ENCODE data around the gene FSCB. TPM values are rescaled to one million over a fixed set of nuclear protein-coding genes. Genes with fewer than 3 reads are reported as not detected.

The FSCB gene
- total RNA-seq, 1 experiment from 2014 or later: not detected

DNA sequence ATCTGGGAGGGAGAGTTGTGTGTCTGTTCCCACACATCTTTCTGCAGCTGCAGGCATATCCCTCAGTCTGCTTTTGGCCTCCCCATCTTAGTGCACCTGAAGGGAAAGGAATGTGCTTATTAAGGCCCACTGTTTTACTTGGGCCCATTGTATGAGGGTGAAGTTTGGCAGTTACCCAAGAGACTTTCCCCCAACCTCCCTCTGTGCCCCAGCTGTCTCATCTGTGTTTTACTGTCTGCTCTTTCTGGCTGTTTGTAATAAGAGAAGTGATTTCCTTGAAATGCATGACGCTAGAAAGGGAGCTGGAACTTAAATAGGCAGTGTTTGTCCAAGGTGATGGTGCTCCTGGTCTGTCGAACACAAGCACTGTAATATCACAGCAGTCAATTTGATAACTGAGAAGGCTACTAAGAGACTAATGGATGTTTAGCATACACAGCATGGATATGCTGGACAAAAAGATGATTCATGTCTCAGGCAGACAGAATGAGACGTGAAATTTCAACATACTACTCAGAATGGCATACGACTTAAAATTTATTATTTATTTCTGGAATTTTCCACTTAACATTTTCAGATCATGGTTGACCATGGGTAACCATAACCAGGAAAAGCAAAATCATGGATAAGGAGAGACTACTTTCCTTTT lies 43.6 kb downstream of the FSCB start:
- POLR2A ChIA-PET: no interaction called here
- Histone ChIP-seq H3K9ac (ENCODE audit: low read length) (no peak overlapping the region), H3K27me3 (ENCODE audit: insufficient read depth, low read length) (no peaks in the 10 kb centered on the region), H2AFZ (ENCODE audit: low read depth, low read length, poor library complexity, severe bottlenecking) (no peak overlapping the region), H3K4me1 (ENCODE audit: control insufficient read depth in 1 of 2, insufficient read depth in 2 of 2, low read length in 2 of 2) (no peaks in the 10 kb centered on the region), H3K4me3 (replicated peaks in 1 of 2; ENCODE audit: low read depth in 1 of 2, low read length in 2 of 2) (no peak overlapping the region), H4K20me1 (ENCODE audit: insufficient read depth) (no peaks in the 10 kb centered on the region), H3K36me3 (ENCODE audit: control insufficient read depth in 1 of 2, insufficient read depth in 2 of 2, low read length in 2 of 2) (no peaks in the 10 kb centered on the region; a peak in 1 of 4 replicates), H3K9me2 (ENCODE audit: insufficient read depth) (no peaks in the 10 kb centered on the region), H3K4me2 (ENCODE audit: low read length) (no peak overlapping the region), H3K79me2 (ENCODE audit: insufficient read depth, low read length) (no peaks in the 10 kb centered on the region), H3K27ac (ENCODE audit: low read depth, low read length) (no peak overlapping the region), H3K9me3 (ENCODE audit: control insufficient read depth in 1 of 2, insufficient read depth in 1 of 2, low read depth in 1 of 2, low read length in 2 of 2) (no peaks in the 10 kb centered on the region)
- no peak for ATAC-seq
- intact Hi-C loops (cut with micrococcal nuclease): no loop called here
- RAD21 ChIA-PET (ENCODE audit: low non-redundant PET in 1 of 2, low total read pairs in 2 of 2, uncharacterized antibody in 2 of 2, unreplicated experiment in 2 of 2): no interaction called here
- BruUV-seq (replicated peaks): no TSS peak
- CTCF ChIA-PET: no interaction called here
- no peak for DNase-seq (ENCODE audit: low read depth, low spot score)
- TF ChIP-seq ZFX (IDR thresholded peaks at IDR 0.05) (no peak), TCF7L2 (IDR thresholded peaks at IDR 0.05; ENCODE audit: borderline replicate concordance, extremely low read depth, insufficient read depth, insufficient read length) (no peak), POLR2A (IDR thresholded peaks at IDR 0.05; ENCODE audit: borderline replicate concordance, extremely low read depth, insufficient read depth, insufficient read length) (no peak)

GRCh38 chr14:44462381-44462780 lies 44.7 kb downstream of the FSCB start:
- BruUV-seq (replicated peaks): no TSS peak
- TF ChIP-seq FOSL1 (IDR thresholded peaks at IDR 0.05; ENCODE audit: low read depth): no peak
- TF ChIP-seq, protein P1, sequence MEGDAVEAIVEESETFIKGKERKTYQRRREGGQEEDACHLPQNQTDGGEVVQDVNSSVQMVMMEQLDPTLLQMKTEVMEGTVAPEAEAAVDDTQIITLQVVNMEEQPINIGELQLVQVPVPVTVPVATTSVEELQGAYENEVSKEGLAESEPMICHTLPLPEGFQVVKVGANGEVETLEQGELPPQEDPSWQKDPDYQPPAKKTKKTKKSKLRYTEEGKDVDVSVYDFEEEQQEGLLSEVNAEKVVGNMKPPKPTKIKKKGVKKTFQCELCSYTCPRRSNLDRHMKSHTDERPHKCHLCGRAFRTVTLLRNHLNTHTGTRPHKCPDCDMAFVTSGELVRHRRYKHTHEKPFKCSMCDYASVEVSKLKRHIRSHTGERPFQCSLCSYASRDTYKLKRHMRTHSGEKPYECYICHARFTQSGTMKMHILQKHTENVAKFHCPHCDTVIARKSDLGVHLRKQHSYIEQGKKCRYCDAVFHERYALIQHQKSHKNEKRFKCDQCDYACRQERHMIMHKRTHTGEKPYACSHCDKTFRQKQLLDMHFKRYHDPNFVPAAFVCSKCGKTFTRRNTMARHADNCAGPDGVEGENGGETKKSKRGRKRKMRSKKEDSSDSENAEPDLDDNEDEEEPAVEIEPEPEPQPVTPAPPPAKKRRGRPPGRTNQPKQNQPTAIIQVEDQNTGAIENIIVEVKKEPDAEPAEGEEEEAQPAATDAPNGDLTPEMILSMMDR (IDR thresholded peaks at IDR 0.05 in 2 of 3, conservative IDR thresholded peaks at IDR 0.05 in 1 of 3; ENCODE audit: borderline replicate concordance in 1 of 3, insufficient read depth in 1 of 3, low read depth in 2 of 3, low read length in 2 of 3): no peak
- TF ChIP-seq POLR2A (IDR thresholded peaks at IDR 0.05; ENCODE audit: borderline replicate concordance, extremely low read depth, insufficient read depth, insufficient read length): no peak
- TF ChIP-seq, protein P2, sequence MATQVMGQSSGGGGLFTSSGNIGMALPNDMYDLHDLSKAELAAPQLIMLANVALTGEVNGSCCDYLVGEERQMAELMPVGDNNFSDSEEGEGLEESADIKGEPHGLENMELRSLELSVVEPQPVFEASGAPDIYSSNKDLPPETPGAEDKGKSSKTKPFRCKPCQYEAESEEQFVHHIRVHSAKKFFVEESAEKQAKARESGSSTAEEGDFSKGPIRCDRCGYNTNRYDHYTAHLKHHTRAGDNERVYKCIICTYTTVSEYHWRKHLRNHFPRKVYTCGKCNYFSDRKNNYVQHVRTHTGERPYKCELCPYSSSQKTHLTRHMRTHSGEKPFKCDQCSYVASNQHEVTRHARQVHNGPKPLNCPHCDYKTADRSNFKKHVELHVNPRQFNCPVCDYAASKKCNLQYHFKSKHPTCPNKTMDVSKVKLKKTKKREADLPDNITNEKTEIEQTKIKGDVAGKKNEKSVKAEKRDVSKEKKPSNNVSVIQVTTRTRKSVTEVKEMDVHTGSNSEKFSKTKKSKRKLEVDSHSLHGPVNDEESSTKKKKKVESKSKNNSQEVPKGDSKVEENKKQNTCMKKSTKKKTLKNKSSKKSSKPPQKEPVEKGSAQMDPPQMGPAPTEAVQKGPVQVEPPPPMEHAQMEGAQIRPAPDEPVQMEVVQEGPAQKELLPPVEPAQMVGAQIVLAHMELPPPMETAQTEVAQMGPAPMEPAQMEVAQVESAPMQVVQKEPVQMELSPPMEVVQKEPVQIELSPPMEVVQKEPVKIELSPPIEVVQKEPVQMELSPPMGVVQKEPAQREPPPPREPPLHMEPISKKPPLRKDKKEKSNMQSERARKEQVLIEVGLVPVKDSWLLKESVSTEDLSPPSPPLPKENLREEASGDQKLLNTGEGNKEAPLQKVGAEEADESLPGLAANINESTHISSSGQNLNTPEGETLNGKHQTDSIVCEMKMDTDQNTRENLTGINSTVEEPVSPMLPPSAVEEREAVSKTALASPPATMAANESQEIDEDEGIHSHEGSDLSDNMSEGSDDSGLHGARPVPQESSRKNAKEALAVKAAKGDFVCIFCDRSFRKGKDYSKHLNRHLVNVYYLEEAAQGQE (IDR thresholded peaks at IDR 0.05; ENCODE audit: low read depth): no peak
- TF ChIP-seq, protein P3, sequence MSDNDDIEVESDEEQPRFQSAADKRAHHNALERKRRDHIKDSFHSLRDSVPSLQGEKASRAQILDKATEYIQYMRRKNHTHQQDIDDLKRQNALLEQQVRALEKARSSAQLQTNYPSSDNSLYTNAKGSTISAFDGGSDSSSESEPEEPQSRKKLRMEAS (IDR thresholded peaks at IDR 0.05): no peak
- TF ChIP-seq SP1 (IDR thresholded peaks at IDR 0.05; ENCODE audit: low read depth): no peak
- no peak for TF ChIP-seq SRF (IDR thresholded peaks at IDR 0.05; ENCODE audit: low read depth)
- no peak for TF ChIP-seq EGR1 (IDR thresholded peaks at IDR 0.05; ENCODE audit: low read depth)
- TF ChIP-seq POLR2AphosphoS5 (IDR thresholded peaks at IDR 0.05; ENCODE audit: low read depth, low read length): no peak
- no peak for TF ChIP-seq JUND (IDR thresholded peaks at IDR 0.05)
- no peak for TF ChIP-seq EZH2phosphoT487 (IDR thresholded peaks at IDR 0.05; ENCODE audit: borderline replicate concordance)
- no peak for TF ChIP-seq CBX3 (IDR thresholded peaks at IDR 0.05; ENCODE audit: low read depth)
- no peak for TF ChIP-seq TCF7L2 (IDR thresholded peaks at IDR 0.05; ENCODE audit: borderline replicate concordance, extremely low read depth, insufficient read depth, insufficient read length)

More at GRCh38 chr14:44462381-44462780, 44.7 kb downstream of the FSCB start:
- ATAC-seq (no peak), DNase-seq (ENCODE audit: low read depth, low spot score) (no peak)
- Histone ChIP-seq H3K9ac (ENCODE audit: low read length) (no peak overlapping the region), H3K36me3 (ENCODE audit: control insufficient read depth in 1 of 2, insufficient read depth in 2 of 2, low read length in 2 of 2) (no peaks in the 10 kb centered on the region; a peak in 1 of 4 replicates), H3K9me2 (ENCODE audit: insufficient read depth) (no peaks in the 10 kb centered on the region), H3K4me1 (ENCODE audit: control insufficient read depth in 1 of 2, insufficient read depth in 2 of 2, low read length in 2 of 2) (no peaks in the 10 kb centered on the region), H4K20me1 (ENCODE audit: insufficient read depth) (no peaks in the 10 kb centered on the region), H3K27me3 (ENCODE audit: insufficient read depth, low read length) (no peaks in the 10 kb centered on the region), H3K4me2 (ENCODE audit: low read length) (no peak overlapping the region), H3K9me3 (ENCODE audit: control insufficient read depth in 1 of 2, insufficient read depth in 1 of 2, low read depth in 1 of 2, low read length in 2 of 2) (no peaks in the 10 kb centered on the region), H3K79me2 (ENCODE audit: insufficient read depth, low read length) (no peaks in the 10 kb centered on the region), H3K27ac (ENCODE audit: low read depth, low read length) (no peak overlapping the region), H3K4me3 (replicated peaks in 1 of 2; ENCODE audit: low read depth in 1 of 2, low read length in 2 of 2) (no peak overlapping the region), H2AFZ (ENCODE audit: low read depth, low read length, poor library complexity, severe bottlenecking) (no peak overlapping the region)
- ChIA-PET POLR2A (no interaction called here), RAD21 (ENCODE audit: low non-redundant PET in 1 of 2, low total read pairs in 2 of 2, uncharacterized antibody in 2 of 2, unreplicated experiment in 2 of 2) (no interaction called here), CTCF (no interaction called here)
- intact Hi-C loops (cut with micrococcal nuclease): no loop called here
